Thoracic aorta (tissue), 2 donors: ENCODE measurements around the gene CNTN2. TPM values are rescaled to one million over a fixed set of nuclear protein-coding genes. Genes with fewer than 3 reads are reported as not detected.

Experiments
- ATAC-seq: fragments of 150-250 bp; one replicate; pipeline ENCODE4 v1.8.0; 2017; ENCODE audit warnings: low read depth; ENCODE audit not compliant: insufficient number of reproducible peaks, low FRiP score
- DNase-seq: peaks from one replicate; pipeline ENCODE4 v3.0.0-alpha.2; 2020; ENCODE audit warnings: low spot score
- H3K27ac ChIP-seq, 2 donors: fragments of 200-600 bp; sonication (generic); 1 replicate in 1 of 2; 2 replicates in 1 of 2; pipeline ENCODE4 v1.5.1; 2016; ENCODE audit warnings: mild to moderate bottlenecking in 2 of 2, moderate library complexity in 2 of 2
- H3K27me3 ChIP-seq: fragments of 200-600 bp; sonication (generic); replicated peaks from 2 replicates; pipeline ENCODE4 v1.6.0; 2016; ENCODE audit warnings: mild to moderate bottlenecking; ENCODE audit not compliant: insufficient read depth
- H3K36me3 ChIP-seq: fragments of 200-600 bp; sonication (generic); one replicate; pipeline ENCODE4 v1.5.1; 2016
- H3K4me1 ChIP-seq, 2 donors: fragments of 200-600 bp; sonication (generic); 1 replicate in 1 of 2; 2 replicates in 1 of 2; pipeline versions ENCODE4 v1.5.1 to v1.6.0; 2016; ENCODE audit warnings: low read depth in 2 of 2, mild to moderate bottlenecking in 1 of 2; ENCODE audit not compliant: control insufficient read depth in 1 of 2
- H3K4me3 ChIP-seq: fragments of 200-600 bp; sonication (generic); 2 replicates; pipeline ENCODE4 v1.5.1; 2016; ENCODE audit warnings: mild to moderate bottlenecking
- H3K9me3 ChIP-seq: fragments of 200-600 bp; sonication (generic); 2 replicates; pipeline ENCODE4 v1.5.1; 2016
- CTCF ChIP-seq: fragments of 200-600 bp; sonication (generic); IDR thresholded peaks from one replicate; pipeline ENCODE4 v1.5.1; 2019; ENCODE audit warnings: antibody characterized with exemption
- total RNA-seq, 2 donors: library from RNA; depleted of rRNA; stranded (reverse); fragments of >200 nt; gene quantifications; one replicate each; pipeline versions ENCODE4 v1.1.0 to v1.2.3, GENCODE V29; 2016

The CNTN2 gene
- total RNA-seq, 2 donors from 2014 or later = 0.68 to 1.4 TPM

GRCh38 chr1:205020466-205020865, 22.5 kb upstream of the CNTN2 start:
- DNase-seq (no peak), ATAC-seq (no peak)
- Histone ChIP-seq H3K36me3 (no peaks in the 10 kb centered on the region), H3K27ac (no peak overlapping the region), H3K4me3 (no peak overlapping the region), H3K27me3 (no peaks in the 10 kb centered on the region), H3K9me3 (no peaks in the 10 kb centered on the region), H3K4me1 (no peaks in the 10 kb centered on the region)
- TF ChIP-seq CTCF = no peak

DNA sequence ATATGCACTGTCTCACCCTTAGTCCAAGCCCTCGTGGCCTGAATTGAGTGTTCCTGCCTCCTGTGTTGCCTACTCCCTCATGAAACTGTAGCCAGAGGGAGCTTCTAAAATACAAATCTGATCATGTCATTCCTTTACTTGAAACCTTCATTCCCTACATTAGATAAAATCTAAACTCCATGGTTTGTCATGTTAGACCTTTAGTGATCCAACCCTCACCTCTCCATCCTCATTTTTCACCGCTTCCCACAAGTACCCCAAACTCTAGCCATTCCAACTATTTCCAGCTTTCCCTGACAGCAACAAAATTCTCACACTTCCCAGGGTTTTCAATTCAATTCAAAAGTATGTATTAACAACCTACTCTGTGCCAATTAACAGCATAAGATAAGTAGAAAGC, 18.3 kb upstream of the CNTN2 start:
- Histone ChIP-seq H3K27me3 (no peaks in the 10 kb centered on the region), H3K4me1 (no peaks in the 10 kb centered on the region), H3K9me3 (no peaks in the 10 kb centered on the region), H3K36me3 (no peaks in the 10 kb centered on the region), H3K27ac (no peak overlapping the region), H3K4me3 (no peak overlapping the region)
- ATAC-seq = no peak
- no peak for TF ChIP-seq CTCF
- DNase-seq = no peak

GRCh38 chr1:205025239-205025638, 17.8 kb upstream of the CNTN2 start:
- Histone ChIP-seq H3K4me1 (no peaks in the 10 kb centered on the region), H3K27ac (no peak overlapping the region), H3K36me3 (no peaks in the 10 kb centered on the region), H3K9me3 (no peaks in the 10 kb centered on the region), H3K4me3 (no peak overlapping the region), H3K27me3 (no peaks in the 10 kb centered on the region)
- DNase-seq (no peak), ATAC-seq (no peak)
- TF ChIP-seq CTCF = no peak

DNA sequence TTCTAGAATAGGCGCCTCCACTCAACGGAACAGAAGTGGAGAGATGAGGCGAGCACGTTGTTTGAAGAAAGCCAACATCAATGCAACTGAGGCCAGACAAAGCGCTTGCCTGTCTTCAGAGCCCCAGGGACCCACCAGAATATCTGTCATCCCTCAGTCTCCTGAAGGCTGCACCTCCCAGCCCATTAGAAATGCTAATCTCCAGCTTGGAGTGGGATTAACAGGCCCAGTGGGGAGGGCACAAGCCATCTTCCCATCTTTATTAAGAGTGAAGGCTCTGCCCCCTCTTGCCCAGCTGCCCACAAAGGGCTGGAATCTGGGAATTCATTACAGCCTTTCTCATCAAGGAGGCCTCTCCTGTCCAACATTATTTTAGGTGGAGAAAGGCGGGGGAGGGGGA, 16.8 kb upstream of the CNTN2 start:
- Histone ChIP-seq H3K4me3 (no peak overlapping the region), H3K27ac (no peak overlapping the region), H3K4me1 (no peaks in the 10 kb centered on the region), H3K9me3 (no peaks in the 10 kb centered on the region), H3K27me3 (no peaks in the 10 kb centered on the region), H3K36me3 (no peaks in the 10 kb centered on the region)
- ATAC-seq (no peak), DNase-seq (no peak)
- TF ChIP-seq CTCF = no peak

GRCh38 chr1:205028390-205028789, 14.6 kb upstream of the CNTN2 start:
- no peaks in the 10 kb centered on the region for H3K36me3 ChIP-seq
- TF ChIP-seq CTCF = no peak

More at GRCh38 chr1:205028390-205028789, 14.6 kb upstream of the CNTN2 start:
- H3K27ac ChIP-seq = no peak overlapping the region
- DNase-seq (no peak), ATAC-seq (no peak)
- no peaks in the 10 kb centered on the region for H3K9me3 ChIP-seq
- H3K4me1 ChIP-seq = no peaks in the 10 kb centered on the region
- H3K4me3 ChIP-seq = no peak overlapping the region
- no peaks in the 10 kb centered on the region for H3K27me3 ChIP-seq
